Activated CD4-positive, alpha-beta memory T cell treated with anti-CD3 and anti-CD28 coated beads for 36 hours (primary cell): ENCODE results near the gene GDI1. TPM values are rescaled to one million over a fixed set of nuclear protein-coding genes. Genes with fewer than 3 reads are reported as not detected.

Source experiments
- CTCF ChIA-PET: fragments of 350-600 bp; sonication (Branson Sonifier 250); formaldehyde crosslinking; loops from one replicate; lab custom pipeline; 2021; ENCODE audit warnings: antibody characterized with exemption, inconsistent platforms; lab: Charles Lee
- POLR2A ChIA-PET: fragments of 350-600 bp; sonication (Branson Sonifier 250); formaldehyde crosslinking; loops from one replicate; lab custom pipeline; 2021; ENCODE audit warnings: antibody characterized with exemption; lab: Charles Lee
- DNase-seq: peaks from one replicate; pipeline ENCODE4 v3.0.0-alpha.2; 2020
- H3K27ac Mint-ChIP-seq: one replicate; pipeline ENCODE4 v1.8.0; 2021; ENCODE audit warnings: mixed read lengths
- H3K27me3 Mint-ChIP-seq: one replicate; pipeline ENCODE4 v1.8.0; 2021; ENCODE audit warnings: mixed read lengths
- H3K36me3 Mint-ChIP-seq: one replicate; pipeline ENCODE4 v1.8.0; 2021; ENCODE audit warnings: mixed read lengths
- H3K4me1 Mint-ChIP-seq: one replicate; pipeline ENCODE4 v1.8.0; 2021; ENCODE audit warnings: low read depth, mixed read lengths
- H3K4me3 Mint-ChIP-seq: one replicate; pipeline ENCODE4 v1.8.0; 2021; ENCODE audit warnings: mild to moderate bottlenecking, mixed read lengths
- H3K9me3 Mint-ChIP-seq: one replicate; pipeline ENCODE4 v1.8.0; 2021; ENCODE audit warnings: mixed read lengths
- intact Hi-C: fragments of 100-400 bp; cut with micrococcal nuclease; formaldehyde crosslinking; loops from one replicate; pipeline ENCODE4 v1.15.1; 2023
- total RNA-seq, 2 experiments: library from RNA; stranded (reverse); gene quantifications; one replicate each; pipeline ENCODE4 v1.2.3, GENCODE V29; 2021

The GDI1 gene
- total RNA-seq, 2 experiments from 2014 or later, result 119 to 121 TPM

- peak overlapping the region; percentile 82 for H3K4me3 Mint-ChIP-seq
- CTCF ChIA-PET, result interaction anchor here (1.0 kb wide), 1 partner anchor 70 kb away, joined by 4 read pairs; no protein-coding TSS in a partner anchor
- intact Hi-C loops, result loop anchor here (2.0 kb wide), 1 partner anchor 21 kb away; the partner anchor contains the start of gene GDI1
- DNase-seq, result peak; percentile 60
- H3K27ac Mint-ChIP-seq, result peak overlapping the region; percentile 74
- peaks cover 2% of the 10 kb centered on the region for H3K9me3 Mint-ChIP-seq
- peaks cover 7% of the 10 kb centered on the region for H3K4me1 Mint-ChIP-seq
- H3K36me3 Mint-ChIP-seq, result peaks cover 1% of the 10 kb centered on the region
- H3K27me3 Mint-ChIP-seq, result no peaks in the 10 kb centered on the region
- POLR2A ChIA-PET, result interaction anchor here (0.8 kb wide), 1 partner anchor 14 kb away, joined by 3 read pairs; the partner anchor contains the start of gene FAM50A
Observed at GRCh38 chrX:154457491-154458115, 20.6 kb downstream of the GDI1 start.

GRCh38 chrX:154458116-154458953 is 21.4 kb downstream of the GDI1 start, which contains the start of gene PLXNA3:
Gene PLXNA3, plus strand, starts transcription at chrX:154458281. Its CDS starts 1,903 bp downstream, at chrX:154460184.
- Mint-ChIP-seq H3K27me3 (no peaks in the 10 kb centered on the region), H3K4me3 (peak within 1 kb of the TSS; percentile 82), H3K4me1 (peaks cover 7% of the 10 kb centered on the region), H3K9me3 (peaks cover 2% of the 10 kb centered on the region), H3K36me3 (peaks cover 1% of the 10 kb centered on the region), H3K27ac (peak within 1 kb of the TSS; percentile 74)
- ChIA-PET POLR2A (interaction anchor here (0.8 to 1.4 kb wide), 2 partner anchors 15 to 33 kb away, joined by 3 to 4 read pairs; partner anchors contain the start of genes FAM50A and SLC10A3), CTCF (interaction anchor here (0.6 to 1.0 kb wide), 4 partner anchors 60 to 848 kb away, joined by 3 to 4 read pairs (median 4); partner anchors contain the start of gene RPL10)
- intact Hi-C loops, result no loop called here
- peak; percentile 66 for DNase-seq

DNA sequence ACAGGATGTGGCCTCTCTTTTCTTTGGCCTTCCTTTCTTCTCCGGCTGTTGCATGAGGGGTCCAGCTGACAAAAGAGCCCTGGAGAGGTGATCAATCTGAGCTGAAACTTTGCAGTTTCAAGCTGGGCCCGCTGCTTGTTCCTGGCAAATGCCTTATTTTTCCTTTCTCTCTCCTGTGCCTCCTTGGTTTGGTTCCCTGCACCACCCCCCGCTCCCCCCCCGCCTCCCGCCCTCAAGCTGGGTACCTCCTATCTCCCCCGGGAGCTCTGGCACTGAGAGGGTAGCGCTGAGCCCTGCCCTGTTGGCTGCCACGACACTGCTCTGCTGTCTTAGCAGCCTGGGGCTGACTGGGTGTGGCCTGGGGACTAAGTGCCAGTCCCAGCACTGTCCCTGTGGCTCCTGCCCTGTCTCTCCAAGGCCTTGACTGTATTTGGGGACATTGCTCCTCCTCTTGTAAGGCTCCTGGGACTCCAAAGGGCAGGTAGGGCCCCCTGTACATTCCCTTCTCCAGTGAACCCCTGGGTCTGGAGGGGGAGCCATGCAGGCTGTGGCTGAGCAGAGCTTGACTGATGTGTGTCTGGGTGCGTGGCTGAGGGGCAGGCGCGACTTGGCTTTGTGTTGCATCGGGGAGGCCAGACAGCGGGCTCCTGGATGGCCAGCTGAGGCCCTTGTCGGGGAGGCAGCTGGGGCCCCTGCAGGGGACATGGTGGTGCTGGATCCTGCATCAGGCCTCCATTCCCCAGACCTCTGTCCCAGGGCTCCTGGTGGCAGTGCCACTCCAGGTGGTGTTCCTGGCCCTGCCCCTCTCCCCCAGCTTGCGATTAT is 22.2 kb downstream of the GDI1 start:
- ChIA-PET POLR2A (interaction anchor here (1.4 kb wide), 1 partner anchor 32 kb away, joined by 4 read pairs; the partner anchor contains the start of gene SLC10A3), CTCF (interaction anchor here (0.6 to 0.8 kb wide), 3 partner anchors 61 to 849 kb away, joined by 3 to 4 read pairs (median 3); partner anchors contain the start of gene RPL10)
- Mint-ChIP-seq H3K36me3 (peaks cover 1% of the 10 kb centered on the region), H3K4me3 (peak overlapping the region; percentile 76), H3K9me3 (peaks cover 2% of the 10 kb centered on the region), H3K4me1 (peaks cover 7% of the 10 kb centered on the region), H3K27me3 (no peaks in the 10 kb centered on the region), H3K27ac (peak overlapping the region; percentile 33)
- intact Hi-C loops, result no loop called here
- peak; percentile 34 for DNase-seq

- ChIA-PET POLR2A (no interaction called here), CTCF (no interaction called here)
- Mint-ChIP-seq H3K36me3 (peaks cover 1% of the 10 kb centered on the region), H3K27ac (no peak overlapping the region), H3K9me3 (no peaks in the 10 kb centered on the region), H3K4me3 (no peak overlapping the region), H3K4me1 (peaks cover 7% of the 10 kb centered on the region), H3K27me3 (no peaks in the 10 kb centered on the region)
- DNase-seq, result no peak
- intact Hi-C loops, result no loop called here
Observed at GRCh38 chrX:154459832-154460231, 22.9 kb downstream of the GDI1 start.

DNA sequence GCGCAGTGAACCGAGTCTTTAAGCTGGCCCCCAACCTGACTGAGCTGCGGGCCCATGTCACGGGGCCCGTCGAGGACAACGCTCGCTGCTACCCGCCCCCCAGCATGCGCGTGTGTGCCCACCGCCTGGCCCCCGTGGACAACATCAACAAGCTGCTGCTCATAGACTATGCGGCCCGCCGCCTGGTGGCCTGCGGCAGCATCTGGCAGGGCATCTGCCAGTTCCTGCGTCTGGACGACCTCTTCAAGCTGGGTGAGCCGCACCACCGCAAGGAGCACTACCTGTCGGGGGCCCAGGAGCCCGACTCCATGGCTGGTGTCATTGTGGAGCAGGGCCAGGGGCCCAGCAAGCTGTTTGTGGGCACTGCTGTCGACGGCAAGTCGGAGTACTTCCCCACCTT is 23.4 kb downstream of the GDI1 start:
- no peak overlapping the region for H3K27ac Mint-ChIP-seq
- intact Hi-C loops, result no loop called here
- H3K9me3 Mint-ChIP-seq, result no peaks in the 10 kb centered on the region
- peaks cover 1% of the 10 kb centered on the region for H3K36me3 Mint-ChIP-seq
- CTCF ChIA-PET, result no interaction called here
- POLR2A ChIA-PET, result no interaction called here
- no peaks in the 10 kb centered on the region for H3K27me3 Mint-ChIP-seq
- H3K4me1 Mint-ChIP-seq, result peaks cover 7% of the 10 kb centered on the region
- no peak overlapping the region for H3K4me3 Mint-ChIP-seq
- DNase-seq, result no peak

DNA sequence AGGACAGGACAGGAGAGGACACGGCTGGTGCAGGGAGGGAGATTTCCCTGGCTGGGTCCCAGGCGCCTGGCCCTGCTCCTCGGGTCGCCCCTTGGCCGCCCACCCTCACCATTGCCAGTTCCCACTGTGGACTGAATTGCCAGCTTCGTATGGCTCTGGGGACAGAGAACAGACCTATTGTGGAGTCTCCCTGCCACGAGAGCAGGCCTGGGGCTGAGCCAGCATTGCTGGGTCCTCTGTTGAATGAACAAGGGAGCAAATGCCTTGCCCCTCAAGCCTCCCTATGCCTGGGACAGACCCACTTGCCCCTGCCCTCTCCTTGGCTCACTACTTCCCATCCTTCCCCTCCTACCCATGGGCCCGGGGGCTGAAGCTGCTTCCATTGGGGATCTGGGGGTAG is 25.4 kb downstream of the GDI1 start:
- CTCF ChIA-PET, result no interaction called here
- POLR2A ChIA-PET, result no interaction called here
- H3K27me3 Mint-ChIP-seq, result no peaks in the 10 kb centered on the region
- H3K9me3 Mint-ChIP-seq, result no peaks in the 10 kb centered on the region
- no peak for DNase-seq
- peaks cover 1% of the 10 kb centered on the region for H3K36me3 Mint-ChIP-seq
- H3K4me3 Mint-ChIP-seq, result no peak overlapping the region
- no peak overlapping the region for H3K27ac Mint-ChIP-seq
- intact Hi-C loops, result no loop called here
- peaks cover 4% of the 10 kb centered on the region for H3K4me1 Mint-ChIP-seq

GRCh38 chrX:154463611-154464220 is 26.8 kb downstream of the GDI1 start:
- intact Hi-C loops, result no loop called here
- DNase-seq, result no peak
- no peaks in the 10 kb centered on the region for H3K9me3 Mint-ChIP-seq
- H3K4me3 Mint-ChIP-seq, result no peak overlapping the region
- no peaks in the 10 kb centered on the region for H3K27me3 Mint-ChIP-seq
- no peak overlapping the region for H3K27ac Mint-ChIP-seq
- peaks cover 1% of the 10 kb centered on the region for H3K36me3 Mint-ChIP-seq
- peaks cover 2% of the 10 kb centered on the region for H3K4me1 Mint-ChIP-seq
- POLR2A ChIA-PET, result no interaction called here
- CTCF ChIA-PET, result no interaction called here

DNA sequence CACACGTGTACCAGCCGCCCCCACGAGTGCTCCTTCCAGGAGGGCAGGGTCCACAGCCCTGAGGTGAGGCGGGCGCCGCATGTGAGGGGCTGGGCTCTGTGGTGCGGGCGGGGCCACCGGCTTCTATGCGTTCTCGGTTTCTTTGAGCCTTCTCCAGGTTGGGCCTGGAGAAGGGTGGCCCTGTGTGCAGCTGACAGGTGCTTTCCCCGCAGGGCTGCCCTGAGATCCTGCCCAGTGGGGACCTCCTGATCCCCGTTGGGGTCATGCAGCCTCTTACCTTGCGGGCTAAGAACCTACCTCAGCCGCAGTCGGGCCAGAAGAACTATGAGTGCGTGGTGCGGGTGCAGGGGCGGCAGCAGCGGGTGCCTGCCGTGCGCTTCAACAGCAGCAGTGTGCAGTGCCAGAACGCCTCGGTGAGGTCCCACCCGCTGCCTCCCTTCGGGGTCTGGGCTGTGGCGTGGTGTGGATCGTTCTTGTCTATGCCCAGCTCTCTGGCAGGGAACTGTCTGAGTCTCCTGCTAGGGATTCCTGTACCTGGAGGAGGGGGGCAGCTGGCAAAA is 27.9 kb downstream of the GDI1 start:
- ChIA-PET POLR2A (no interaction called here), CTCF (no interaction called here)
- Mint-ChIP-seq H3K9me3 (no peaks in the 10 kb centered on the region), H3K27ac (no peak overlapping the region), H3K36me3 (peaks cover 1% of the 10 kb centered on the region), H3K4me1 (peaks cover 2% of the 10 kb centered on the region), H3K4me3 (no peak overlapping the region), H3K27me3 (no peaks in the 10 kb centered on the region)
- DNase-seq, result no peak
- intact Hi-C loops, result no loop called here

GRCh38 chrX:154465601-154466000 is 28.6 kb downstream of the GDI1 start:
- Mint-ChIP-seq H3K36me3 (peaks cover 1% of the 10 kb centered on the region), H3K4me3 (no peak overlapping the region), H3K9me3 (no peaks in the 10 kb centered on the region), H3K4me1 (peaks cover 2% of the 10 kb centered on the region), H3K27ac (no peak overlapping the region), H3K27me3 (no peaks in the 10 kb centered on the region)
- intact Hi-C loops, result no loop called here
- ChIA-PET POLR2A (no interaction called here), CTCF (no interaction called here)
- no peak for DNase-seq

GRCh38 chrX:154466036-154466435 is 29.1 kb downstream of the GDI1 start:
- no peak for DNase-seq
- H3K36me3 Mint-ChIP-seq, result peaks cover under 1% of the 10 kb centered on the region
- no peak overlapping the region for H3K27ac Mint-ChIP-seq
- peaks cover 2% of the 10 kb centered on the region for H3K4me1 Mint-ChIP-seq
- CTCF ChIA-PET, result no interaction called here
- POLR2A ChIA-PET, result no interaction called here
- H3K9me3 Mint-ChIP-seq, result no peaks in the 10 kb centered on the region
- intact Hi-C loops, result no loop called here
- H3K27me3 Mint-ChIP-seq, result no peaks in the 10 kb centered on the region
- no peak overlapping the region for H3K4me3 Mint-ChIP-seq

DNA sequence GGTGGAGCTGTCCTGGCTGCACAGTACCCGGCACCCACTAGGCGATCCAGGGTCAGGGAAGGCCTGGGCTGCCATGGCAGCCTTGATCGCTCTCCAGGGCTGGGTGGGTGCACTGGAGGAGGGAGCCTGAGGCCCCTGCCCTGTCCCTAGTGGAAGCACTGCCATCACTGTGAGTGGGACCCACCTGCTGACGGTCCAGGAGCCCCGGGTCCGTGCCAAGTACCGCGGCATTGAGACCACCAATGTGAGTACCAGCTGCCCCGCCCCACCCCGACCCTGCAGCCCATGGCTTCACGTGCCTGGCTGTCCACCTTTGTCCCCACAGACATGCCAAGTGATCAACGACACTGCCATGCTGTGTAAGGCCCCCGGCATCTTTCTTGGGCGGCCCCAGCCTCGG is 30.0 kb downstream of the GDI1 start:
- no peaks in the 10 kb centered on the region for H3K9me3 Mint-ChIP-seq
- POLR2A ChIA-PET, result no interaction called here

More for the DNA sequence above, 30.0 kb downstream of the GDI1 start:
- Mint-ChIP-seq H3K4me3 (no peak overlapping the region), H3K4me1 (no peaks in the 10 kb centered on the region), H3K27me3 (no peaks in the 10 kb centered on the region), H3K36me3 (no peaks in the 10 kb centered on the region), H3K27ac (no peak overlapping the region)
- no peak for DNase-seq
- intact Hi-C loops, result no loop called here
- CTCF ChIA-PET, result no interaction called here
